ENCODE results near the gene RASSF8.

The RASSF8 gene

GRCh38 chr12:26080911-26081310, 122.4 kb downstream of the RASSF8 start:
- in situ Hi-C loops (cut with HindIII; ENCODE audit: low pct_ligation_motif_present, low pct_unique_long_range_greater_than_20kb, low sequenced_read_pairs): no loop called here
- no peak for DNase-seq

DNA sequence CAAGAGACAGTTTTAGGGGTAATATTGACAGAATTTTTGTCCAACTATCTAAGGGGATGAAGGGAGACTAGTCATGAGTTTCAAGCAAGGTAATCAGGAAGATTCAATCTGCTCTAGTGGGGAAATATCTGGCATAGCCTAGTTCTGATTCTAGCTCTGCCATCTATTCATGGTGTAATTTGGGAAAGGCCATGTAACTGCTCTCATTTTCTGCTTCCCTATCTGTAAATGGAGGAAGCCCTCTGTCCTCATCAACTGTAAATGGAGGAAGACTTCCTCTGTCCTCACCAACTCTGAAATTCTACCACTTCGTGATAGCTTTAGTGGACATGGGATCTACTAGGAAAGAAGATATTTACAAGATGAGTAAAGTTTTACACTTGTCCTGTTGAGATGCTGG, 128.5 kb downstream of the RASSF8 start:
- in situ Hi-C loops (cut with HindIII; ENCODE audit: low pct_ligation_motif_present, low pct_unique_long_range_greater_than_20kb, low sequenced_read_pairs): no loop called here
- no peak for DNase-seq

GRCh38 chr12:26088998-26089397, 130.5 kb downstream of the RASSF8 start:
- in situ Hi-C loops (cut with HindIII; ENCODE audit: low pct_ligation_motif_present, low pct_unique_long_range_greater_than_20kb, low sequenced_read_pairs): no loop called here
- no peak for DNase-seq

- in situ Hi-C loops (cut with HindIII; ENCODE audit: low pct_ligation_motif_present, low pct_unique_long_range_greater_than_20kb, low sequenced_read_pairs): no loop called here
These were observed 132.5 kb downstream of the RASSF8 start for GRCh38 chr12:26090836-26091510.

DNA sequence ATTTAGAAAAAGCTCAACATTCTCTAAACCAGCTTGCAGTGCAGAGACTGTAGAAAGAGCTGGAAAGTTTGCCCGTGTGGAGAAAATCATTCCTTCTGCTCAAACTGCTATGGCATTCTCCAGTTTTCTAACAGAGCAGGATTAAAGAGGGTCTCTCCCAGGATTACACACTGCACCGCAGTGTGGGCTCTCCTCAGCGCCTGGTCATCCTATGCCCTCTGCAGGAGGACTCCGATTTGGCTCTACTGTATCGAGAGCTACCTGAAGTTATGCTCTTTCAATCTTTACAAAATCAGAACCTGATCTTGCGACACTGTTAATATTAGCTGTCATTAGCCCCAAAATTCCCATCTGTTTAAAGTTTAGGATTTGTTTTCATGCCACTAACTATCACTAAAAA, 133.3 kb downstream of the RASSF8 start:
- in situ Hi-C loops (cut with HindIII; ENCODE audit: low pct_ligation_motif_present, low pct_unique_long_range_greater_than_20kb, low sequenced_read_pairs): no loop called here
- DNase-seq: peak; percentile 37

More at GRCh38 chr12:26090836-26091510, 132.5 kb downstream of the RASSF8 start:
- DNase-seq: peak; percentile 74

- in situ Hi-C loops (cut with HindIII; ENCODE audit: low pct_ligation_motif_present, low pct_unique_long_range_greater_than_20kb, low sequenced_read_pairs): no loop called here
These were observed 134.0 kb downstream of the RASSF8 start for GRCh38 chr12:26092346-26093105.

GRCh38 chr12:26095186-26095585, 136.7 kb downstream of the RASSF8 start:
- DNase-seq: no peak
- in situ Hi-C loops (cut with HindIII; ENCODE audit: low pct_ligation_motif_present, low pct_unique_long_range_greater_than_20kb, low sequenced_read_pairs): no loop called here

More at GRCh38 chr12:26092346-26093105, 134.0 kb downstream of the RASSF8 start:
- no peak for DNase-seq

GRCh38 chr12:26096036-26096435, 137.6 kb downstream of the RASSF8 start:
- no peak for DNase-seq
- in situ Hi-C loops (cut with HindIII; ENCODE audit: low pct_ligation_motif_present, low pct_unique_long_range_greater_than_20kb, low sequenced_read_pairs): no loop called here

- in situ Hi-C loops (cut with HindIII; ENCODE audit: low pct_ligation_motif_present, low pct_unique_long_range_greater_than_20kb, low sequenced_read_pairs): no loop called here
- peak; percentile 84 for DNase-seq
These were observed 138.8 kb downstream of the RASSF8 start for GRCh38 chr12:26097046-26097878.

DNA sequence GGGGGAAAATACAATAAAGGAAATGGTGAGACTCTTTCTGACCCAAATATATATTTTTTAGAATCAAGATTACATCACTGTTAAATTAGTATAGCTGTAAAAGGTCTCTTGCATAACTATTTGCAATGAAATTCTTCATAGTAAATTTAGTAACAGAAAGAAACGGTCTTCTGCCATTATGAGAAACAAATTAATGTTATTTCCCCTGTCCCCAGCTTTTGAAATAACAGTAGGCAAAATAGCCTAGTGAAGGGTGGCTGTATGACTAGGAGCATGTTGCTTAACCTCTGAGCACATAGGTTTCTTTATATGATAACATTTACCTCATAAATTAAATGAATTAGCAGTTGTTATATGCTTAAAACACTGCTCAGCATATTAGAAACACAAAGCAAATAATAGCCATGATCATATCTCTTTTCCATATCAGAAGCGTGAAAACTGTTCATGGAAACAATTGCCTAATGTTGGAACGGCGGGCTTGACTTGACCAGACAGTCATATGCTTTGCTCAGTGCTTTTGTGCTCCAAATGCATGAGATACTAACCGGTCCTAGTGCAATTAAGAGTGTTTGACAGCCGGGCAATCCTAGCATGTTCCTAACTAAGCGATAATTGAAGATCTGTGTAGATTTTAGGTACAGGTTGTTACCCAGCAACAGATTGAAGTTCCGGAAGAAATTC, 142.3 kb downstream of the RASSF8 start:
- DNase-seq: no peak
- in situ Hi-C loops (cut with HindIII; ENCODE audit: low pct_ligation_motif_present, low pct_unique_long_range_greater_than_20kb, low sequenced_read_pairs): no loop called here

DNA sequence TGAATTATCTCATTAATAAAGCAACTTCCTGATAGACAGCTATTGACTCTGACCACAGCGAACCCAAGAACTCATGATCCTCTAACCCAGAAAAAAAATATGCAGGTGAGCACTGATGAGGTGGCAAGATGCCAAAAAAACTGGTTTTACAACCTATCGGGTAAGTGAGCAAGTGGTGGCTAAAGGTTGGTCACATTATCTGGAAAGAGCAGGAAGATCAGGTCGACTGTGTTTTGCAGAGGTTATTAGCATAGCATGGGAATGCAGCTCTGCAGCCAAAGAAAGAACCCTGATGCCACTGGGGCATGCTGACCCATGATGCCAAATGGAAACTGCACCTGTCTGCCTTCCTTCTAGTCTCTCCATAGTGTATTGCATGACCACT, 142.9 kb downstream of the RASSF8 start:
- no peak for DNase-seq
- in situ Hi-C loops (cut with HindIII; ENCODE audit: low pct_ligation_motif_present, low pct_unique_long_range_greater_than_20kb, low sequenced_read_pairs): no loop called here

DNA sequence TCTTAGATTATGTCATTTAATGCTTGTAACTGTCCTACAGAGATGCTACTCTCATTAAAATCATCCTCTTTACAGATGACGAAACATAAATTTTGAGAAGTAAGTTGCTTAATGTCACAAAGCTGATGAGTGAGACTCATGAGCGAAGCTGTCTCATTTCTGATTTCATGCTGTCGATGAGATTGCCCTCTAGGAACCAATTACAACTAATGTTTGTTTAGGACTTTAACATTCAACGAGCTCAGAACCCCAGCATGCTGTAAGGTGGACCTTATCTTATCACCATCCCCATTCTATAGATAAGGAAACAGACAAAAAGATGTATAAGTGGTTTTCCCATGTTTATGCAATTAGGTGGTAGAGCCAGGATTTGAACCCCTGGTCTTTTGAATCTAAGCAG, 143.3 kb downstream of the RASSF8 start:
- no peak for DNase-seq
- in situ Hi-C loops (cut with HindIII; ENCODE audit: low pct_ligation_motif_present, low pct_unique_long_range_greater_than_20kb, low sequenced_read_pairs): no loop called here

GRCh38 chr12:26102953-26103352, 144.5 kb downstream of the RASSF8 start:
- in situ Hi-C loops (cut with HindIII; ENCODE audit: low pct_ligation_motif_present, low pct_unique_long_range_greater_than_20kb, low sequenced_read_pairs): no loop called here
- no peak for DNase-seq

DNA sequence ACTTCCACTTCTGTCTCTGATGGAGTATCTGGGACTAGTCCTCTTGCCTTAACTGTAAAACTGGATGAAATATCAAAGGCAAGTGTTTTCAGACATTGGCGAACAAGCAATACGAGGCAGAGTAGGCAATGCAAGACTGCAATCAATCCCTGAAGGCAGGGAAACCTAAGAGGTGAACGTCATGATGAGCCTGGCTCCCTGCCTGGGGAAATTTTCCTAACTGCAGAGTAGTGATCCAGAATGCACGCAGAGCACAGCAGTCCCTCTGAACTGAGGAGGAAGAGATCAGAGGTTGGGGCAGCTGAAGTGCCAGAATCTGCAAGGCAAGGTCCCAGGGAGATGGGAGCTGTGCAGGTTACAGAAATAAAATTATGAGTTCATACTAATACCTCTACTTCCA, 147.9 kb downstream of the RASSF8 start:
- DNase-seq: no peak
- in situ Hi-C loops (cut with HindIII; ENCODE audit: low pct_ligation_motif_present, low pct_unique_long_range_greater_than_20kb, low sequenced_read_pairs): no loop called here

GRCh38 chr12:26108915-26109314, 150.4 kb downstream of the RASSF8 start:
- DNase-seq: no peak
- in situ Hi-C loops (cut with HindIII; ENCODE audit: low pct_ligation_motif_present, low pct_unique_long_range_greater_than_20kb, low sequenced_read_pairs): no loop called here

GRCh38 chr12:26109343-26109881, 150.9 kb downstream of the RASSF8 start:
- no peak for DNase-seq
- in situ Hi-C loops (cut with HindIII; ENCODE audit: low pct_ligation_motif_present, low pct_unique_long_range_greater_than_20kb, low sequenced_read_pairs): no loop called here

DNA sequence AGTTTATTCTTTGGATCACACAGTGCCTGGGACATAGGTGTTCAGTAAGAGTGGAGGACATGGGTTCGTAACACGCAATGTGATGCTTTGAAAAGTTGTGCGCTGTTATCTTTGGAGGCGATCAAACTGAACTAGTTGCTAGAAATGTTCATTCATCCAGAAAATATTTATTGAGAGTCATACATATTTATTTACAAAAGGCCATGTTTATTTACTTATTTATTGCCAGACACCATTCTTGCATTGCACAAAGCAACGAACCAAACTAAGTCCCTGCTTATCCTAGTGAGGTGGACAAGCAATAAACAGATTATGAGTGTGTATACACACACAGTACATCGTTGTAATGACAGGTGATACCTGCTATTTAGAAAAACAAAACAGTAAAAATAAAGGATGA, 153.8 kb downstream of the RASSF8 start:
- no peak for DNase-seq
- in situ Hi-C loops (cut with HindIII; ENCODE audit: low pct_ligation_motif_present, low pct_unique_long_range_greater_than_20kb, low sequenced_read_pairs): no loop called here

DNA sequence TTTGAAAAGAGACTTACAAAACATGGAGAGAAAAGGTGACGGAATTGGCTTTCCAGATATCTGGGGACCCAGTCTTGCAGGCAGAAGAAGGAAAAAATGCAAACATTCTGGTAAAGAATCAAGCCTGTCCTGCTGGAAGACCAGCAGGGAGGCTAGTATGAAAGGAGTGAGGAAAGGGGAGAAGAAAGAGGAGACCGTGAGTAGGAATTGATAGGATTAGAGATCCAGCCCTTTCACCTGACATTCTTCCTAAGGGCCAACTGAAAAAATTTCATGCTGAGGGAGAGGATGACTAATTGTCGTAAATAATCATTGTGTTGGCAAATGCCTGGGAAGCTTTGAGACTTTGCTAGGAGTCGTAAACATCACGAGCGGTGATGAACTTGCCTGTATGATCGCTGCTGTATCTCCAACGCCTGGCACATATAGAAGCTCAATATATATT, 154.2 kb downstream of the RASSF8 start:
- in situ Hi-C loops (cut with HindIII; ENCODE audit: low pct_ligation_motif_present, low pct_unique_long_range_greater_than_20kb, low sequenced_read_pairs): no loop called here
- peak; percentile 54 for DNase-seq

All from ACHN (cell line).